Neural cell (in vitro differentiated cells): Measurements from ENCODE around the gene ATP2A2. TPM values are rescaled to one million over a fixed set of nuclear protein-coding genes. Genes with fewer than 3 reads are reported as not detected.

Experiments used
- H2AFZ ChIP-seq: fragments of 200-600, 300-800 bp; sonication (generic), shearing (Covaris generic); 2 replicates; pipeline ENCODE4 v1.6.0; 2014; ENCODE audit warnings: low read depth, mild to moderate bottlenecking, antibody characterized with exemption, low read length, moderate library complexity
- H3F3A ChIP-seq: fragments of 200-600 bp; shearing (Covaris generic); 2 replicates; pipeline ENCODE4 v1.6.1; 2016; ENCODE audit warnings: mild to moderate bottlenecking, moderate library complexity, mixed read lengths, antibody characterized with exemption, low read length; ENCODE audit not compliant: insufficient read depth, poor library complexity, severe bottlenecking
- H3K27ac ChIP-seq: fragments of 200-600, 300-800 bp; sonication (generic), shearing (Covaris generic); 2 replicates; pipeline ENCODE4 v1.5.1; 2014; ENCODE audit warnings: mild to moderate bottlenecking, low read length, moderate library complexity
- H3K27me3 ChIP-seq: fragments of 300-800, 200-600 bp; sonication (generic), shearing (Covaris generic); 2 replicates; pipeline ENCODE4 v1.6.0; 2014; ENCODE audit warnings: mild to moderate bottlenecking, low read depth, low read length, moderate library complexity; ENCODE audit not compliant: insufficient read depth
- H3K36me3 ChIP-seq: fragments of 300-800, 200-600 bp; sonication (generic), shearing (Covaris generic); 2 replicates; pipeline ENCODE4 v1.5.1; 2014; ENCODE audit warnings: mild to moderate bottlenecking, antibody characterized with exemption, low read length, moderate library complexity; ENCODE audit not compliant: insufficient read depth
- H3K4me2 ChIP-seq: fragments of 300-800, 200-600 bp; sonication (generic), shearing (Covaris generic); 2 replicates; pipeline ENCODE4 v1.6.0; 2014; ENCODE audit warnings: mild to moderate bottlenecking, low read length
- H3K4me3 ChIP-seq: fragments of 300-800, 200-600 bp; sonication (generic), shearing (Covaris generic); 2 replicates; pipeline ENCODE4 v1.5.1; 2014; ENCODE audit warnings: mild to moderate bottlenecking, low read length, moderate library complexity
- H3K79me2 ChIP-seq: fragments of 200-600 bp; shearing (Covaris generic); replicated peaks from 2 replicates; pipeline ENCODE4 v1.6.0; 2014; ENCODE audit warnings: mild to moderate bottlenecking, low read length, moderate library complexity; ENCODE audit not compliant: insufficient read depth
- H3K9ac ChIP-seq: fragments of 300-800, 200-600 bp; sonication (generic), shearing (Covaris generic); 2 replicates; pipeline ENCODE4 v1.6.1; 2016; ENCODE audit warnings: mild to moderate bottlenecking, low read length, mixed read lengths
- H3K9me2 ChIP-seq: fragments of 200-600 bp; shearing (Covaris generic); 2 replicates; pipeline ENCODE4 v1.6.1; 2016; ENCODE audit warnings: mild to moderate bottlenecking, low read length, mixed read lengths; ENCODE audit not compliant: insufficient read depth
- H3K9me3 ChIP-seq: fragments of 200-600, 300-800 bp; sonication (generic), shearing (Covaris generic); 2 replicates; pipeline ENCODE4 v1.6.1; 2016; ENCODE audit warnings: mild to moderate bottlenecking, mixed run types, low read length, moderate library complexity, mixed read lengths
- H4K20me1 ChIP-seq: fragments of 200-600 bp; shearing (Covaris generic); 2 replicates; pipeline ENCODE4 v1.6.1; 2016; ENCODE audit warnings: mild to moderate bottlenecking, mixed run types; ENCODE audit not compliant: insufficient read depth
- EP300 ChIP-seq: fragments of 450-650 bp; conservative IDR thresholded peaks from 2 replicates; pipeline ENCODE4 v1.6.1; 2014; ENCODE audit warnings: antibody characterized with exemption, mild to moderate bottlenecking, moderate library complexity; ENCODE audit not compliant: poor library complexity, severe bottlenecking
- EZH2 ChIP-seq: fragments of 200-600, 300-800 bp; shearing (Covaris generic), sonication (generic); IDR thresholded peaks from 2 replicates; pipeline ENCODE4 v1.6.1; 2014; ENCODE audit warnings: antibody characterized with exemption, low read length, borderline replicate concordance, mild to moderate bottlenecking; ENCODE audit not compliant: insufficient read depth, poor library complexity, severe bottlenecking
- MXI1 ChIP-seq: fragments of 450-650 bp; conservative IDR thresholded peaks from 2 replicates; pipeline ENCODE4 v1.6.1; 2014; ENCODE audit warnings: antibody characterized with exemption, mild to moderate bottlenecking; ENCODE audit not compliant: poor library complexity, severe bottlenecking
- POLR2AphosphoS5 ChIP-seq: IDR thresholded peaks from 2 replicates; pipeline ENCODE4 v1.6.1; 2012
- RAD21 ChIP-seq: fragments of 450-650 bp; conservative IDR thresholded peaks from 2 replicates; pipeline ENCODE4 v1.6.1; 2014; ENCODE audit warnings: antibody characterized with exemption, mild to moderate bottlenecking, moderate library complexity
- SMC3 ChIP-seq: fragments of 450-650 bp; conservative IDR thresholded peaks from 2 replicates; pipeline ENCODE4 v1.6.1; 2014; ENCODE audit warnings: antibody characterized with exemption, mild to moderate bottlenecking, moderate library complexity; ENCODE audit not compliant: poor library complexity
- TAF1 ChIP-seq: IDR thresholded peaks from 2 replicates; pipeline ENCODE4 v1.6.1; 2012; ENCODE audit warnings: low read depth
- polyA plus RNA-seq: library from polyadenylated mRNA; depleted of rRNA; stranded (reverse); fragments of >200 nt; gene quantifications from 2 replicates; pipeline ENCODE4 v1.2.3, GENCODE V29; 2014
- TF ChIP-seq, protein P1 (sequence below): fragments of 450-650 bp; IDR thresholded peaks from 2 replicates; pipeline ENCODE4 v1.5.1; 2014; ENCODE audit warnings: antibody characterized with exemption, mild to moderate bottlenecking, moderate library complexity; ENCODE audit not compliant: poor library complexity, severe bottlenecking
- TF ChIP-seq, protein P2 (sequence below): IDR thresholded peaks from 2 replicates; pipeline ENCODE4 v1.6.1; 2012; ENCODE audit warnings: borderline replicate concordance

ATP2A2 gene
- polyA plus RNA-seq, 1 donor from 2014 or later, result 49.0 TPM

DNA sequence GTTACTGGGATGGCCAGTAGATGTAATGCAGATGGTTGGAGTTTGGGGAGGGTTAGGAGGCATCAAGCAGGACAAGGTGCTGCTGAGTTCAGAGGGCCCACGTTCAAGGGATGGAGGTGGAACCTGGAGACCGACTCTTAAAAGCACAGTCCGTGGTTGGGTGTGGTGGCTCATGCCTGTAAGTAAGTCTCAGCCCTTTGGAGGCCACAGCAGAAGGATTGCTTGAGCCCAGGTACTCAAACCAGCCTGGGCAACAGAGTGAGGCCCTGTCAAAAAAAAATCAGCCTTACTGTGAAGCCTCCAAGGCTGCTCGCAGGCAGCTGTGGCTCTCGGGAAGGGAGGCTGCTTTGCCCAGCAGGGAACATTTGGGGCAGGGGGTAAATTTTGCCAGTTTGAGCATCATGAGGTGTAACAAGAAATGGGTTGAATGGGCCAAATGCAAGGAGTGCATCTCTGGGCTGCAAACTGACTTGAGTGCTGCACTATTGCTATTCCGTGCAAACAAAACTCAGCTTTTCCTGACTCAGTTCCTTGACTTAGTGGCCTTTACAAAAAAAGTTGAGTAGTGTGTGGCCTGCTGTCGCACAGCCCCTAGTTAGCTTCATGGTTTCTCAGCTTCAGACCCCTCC lies 67.5 kb downstream of the ATP2A2 start:
- no peaks in the 10 kb centered on the region for H3K9me3 ChIP-seq
- no peaks in the 10 kb centered on the region for H4K20me1 ChIP-seq
- no peaks in the 10 kb centered on the region for H3F3A ChIP-seq
- H3K4me3 ChIP-seq, result no peak overlapping the region
- no peaks in the 10 kb centered on the region for H3K79me2 ChIP-seq
- H3K4me2 ChIP-seq, result no peak overlapping the region
- peaks cover 6% of the 10 kb centered on the region for H3K36me3 ChIP-seq
- no peaks in the 10 kb centered on the region for H3K27me3 ChIP-seq
- no peak overlapping the region for H3K27ac ChIP-seq
- TF ChIP-seq, protein P1, sequence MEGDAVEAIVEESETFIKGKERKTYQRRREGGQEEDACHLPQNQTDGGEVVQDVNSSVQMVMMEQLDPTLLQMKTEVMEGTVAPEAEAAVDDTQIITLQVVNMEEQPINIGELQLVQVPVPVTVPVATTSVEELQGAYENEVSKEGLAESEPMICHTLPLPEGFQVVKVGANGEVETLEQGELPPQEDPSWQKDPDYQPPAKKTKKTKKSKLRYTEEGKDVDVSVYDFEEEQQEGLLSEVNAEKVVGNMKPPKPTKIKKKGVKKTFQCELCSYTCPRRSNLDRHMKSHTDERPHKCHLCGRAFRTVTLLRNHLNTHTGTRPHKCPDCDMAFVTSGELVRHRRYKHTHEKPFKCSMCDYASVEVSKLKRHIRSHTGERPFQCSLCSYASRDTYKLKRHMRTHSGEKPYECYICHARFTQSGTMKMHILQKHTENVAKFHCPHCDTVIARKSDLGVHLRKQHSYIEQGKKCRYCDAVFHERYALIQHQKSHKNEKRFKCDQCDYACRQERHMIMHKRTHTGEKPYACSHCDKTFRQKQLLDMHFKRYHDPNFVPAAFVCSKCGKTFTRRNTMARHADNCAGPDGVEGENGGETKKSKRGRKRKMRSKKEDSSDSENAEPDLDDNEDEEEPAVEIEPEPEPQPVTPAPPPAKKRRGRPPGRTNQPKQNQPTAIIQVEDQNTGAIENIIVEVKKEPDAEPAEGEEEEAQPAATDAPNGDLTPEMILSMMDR, result no peak
- TF ChIP-seq SMC3 (no peak), TAF1 (no peak), EP300 (no peak), POLR2AphosphoS5 (no peak), RAD21 (no peak), EZH2 (no peak), MXI1 (no peak)
- TF ChIP-seq, protein P2, sequence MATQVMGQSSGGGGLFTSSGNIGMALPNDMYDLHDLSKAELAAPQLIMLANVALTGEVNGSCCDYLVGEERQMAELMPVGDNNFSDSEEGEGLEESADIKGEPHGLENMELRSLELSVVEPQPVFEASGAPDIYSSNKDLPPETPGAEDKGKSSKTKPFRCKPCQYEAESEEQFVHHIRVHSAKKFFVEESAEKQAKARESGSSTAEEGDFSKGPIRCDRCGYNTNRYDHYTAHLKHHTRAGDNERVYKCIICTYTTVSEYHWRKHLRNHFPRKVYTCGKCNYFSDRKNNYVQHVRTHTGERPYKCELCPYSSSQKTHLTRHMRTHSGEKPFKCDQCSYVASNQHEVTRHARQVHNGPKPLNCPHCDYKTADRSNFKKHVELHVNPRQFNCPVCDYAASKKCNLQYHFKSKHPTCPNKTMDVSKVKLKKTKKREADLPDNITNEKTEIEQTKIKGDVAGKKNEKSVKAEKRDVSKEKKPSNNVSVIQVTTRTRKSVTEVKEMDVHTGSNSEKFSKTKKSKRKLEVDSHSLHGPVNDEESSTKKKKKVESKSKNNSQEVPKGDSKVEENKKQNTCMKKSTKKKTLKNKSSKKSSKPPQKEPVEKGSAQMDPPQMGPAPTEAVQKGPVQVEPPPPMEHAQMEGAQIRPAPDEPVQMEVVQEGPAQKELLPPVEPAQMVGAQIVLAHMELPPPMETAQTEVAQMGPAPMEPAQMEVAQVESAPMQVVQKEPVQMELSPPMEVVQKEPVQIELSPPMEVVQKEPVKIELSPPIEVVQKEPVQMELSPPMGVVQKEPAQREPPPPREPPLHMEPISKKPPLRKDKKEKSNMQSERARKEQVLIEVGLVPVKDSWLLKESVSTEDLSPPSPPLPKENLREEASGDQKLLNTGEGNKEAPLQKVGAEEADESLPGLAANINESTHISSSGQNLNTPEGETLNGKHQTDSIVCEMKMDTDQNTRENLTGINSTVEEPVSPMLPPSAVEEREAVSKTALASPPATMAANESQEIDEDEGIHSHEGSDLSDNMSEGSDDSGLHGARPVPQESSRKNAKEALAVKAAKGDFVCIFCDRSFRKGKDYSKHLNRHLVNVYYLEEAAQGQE, result no peak
- no peak overlapping the region for H3K9ac ChIP-seq
- H2AFZ ChIP-seq, result no peak overlapping the region
- no peaks in the 10 kb centered on the region for H3K9me2 ChIP-seq

DNA sequence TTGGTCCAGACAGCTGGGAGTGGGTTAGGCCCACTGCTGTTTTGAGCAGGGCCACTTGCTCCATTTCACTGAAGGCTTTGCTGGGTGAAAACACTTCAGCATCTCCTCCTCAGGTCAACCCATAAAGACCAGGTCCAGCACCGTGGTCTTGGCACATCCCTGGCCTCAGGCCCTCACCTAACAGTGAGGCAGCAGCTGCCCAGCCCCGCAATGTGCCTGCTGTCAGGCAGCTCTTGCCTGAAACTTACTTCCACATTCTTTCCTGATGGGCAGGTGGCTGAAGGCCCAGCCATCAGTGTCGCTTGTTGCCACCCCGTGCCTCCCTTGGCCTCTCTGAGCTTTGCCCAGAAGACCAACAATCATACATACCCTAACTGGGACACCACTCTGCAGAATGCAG lies 68.0 kb downstream of the ATP2A2 start:
- Histone ChIP-seq H3K9me3 (no peaks in the 10 kb centered on the region), H3K9me2 (no peaks in the 10 kb centered on the region), H3K79me2 (no peaks in the 10 kb centered on the region), H3K4me2 (no peak overlapping the region), H3K27ac (no peak overlapping the region), H3F3A (no peaks in the 10 kb centered on the region), H3K4me3 (no peak overlapping the region), H2AFZ (no peak overlapping the region), H4K20me1 (no peaks in the 10 kb centered on the region), H3K27me3 (no peaks in the 10 kb centered on the region), H3K36me3 (peaks cover 6% of the 10 kb centered on the region), H3K9ac (no peak overlapping the region)
- TF ChIP-seq MXI1 (no peak), EZH2 (no peak), TAF1 (no peak), RAD21 (no peak), SMC3 (no peak), EP300 (no peak)
- TF ChIP-seq, protein P1, result no peak
- TF ChIP-seq, protein P2, result no peak
